ENCODE results near the gene HMG20A.

Gene HMG20A

DNA sequence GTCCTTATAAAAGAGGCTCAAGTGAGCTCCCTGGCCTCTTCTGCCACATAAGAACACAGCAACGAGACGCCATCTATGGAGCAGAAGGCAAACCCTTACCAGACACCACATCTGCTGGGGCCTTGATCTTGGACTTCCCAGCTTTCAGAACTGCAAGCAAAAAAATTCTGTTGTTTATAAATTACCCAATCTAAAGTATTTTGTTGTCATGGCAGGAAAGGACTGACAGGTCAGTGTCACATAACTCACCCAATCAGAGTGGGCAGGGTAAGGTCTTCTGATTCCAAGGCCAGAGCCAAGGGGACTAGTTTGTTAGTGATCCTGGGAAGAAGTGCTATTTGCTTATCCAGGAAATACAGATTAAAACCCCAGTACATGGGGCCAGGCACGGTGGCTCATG is 98.9 kb downstream of the HMG20A start:
- no peak for DNase-seq (ENCODE audit: low spot score)

GRCh38 chr15:77521206-77521605 is 100.5 kb downstream of the HMG20A start:
- no peak for DNase-seq (ENCODE audit: low spot score)

- no peak for DNase-seq (ENCODE audit: low spot score)
These were observed 104.7 kb downstream of the HMG20A start for GRCh38 chr15:77525400-77525811.

DNA sequence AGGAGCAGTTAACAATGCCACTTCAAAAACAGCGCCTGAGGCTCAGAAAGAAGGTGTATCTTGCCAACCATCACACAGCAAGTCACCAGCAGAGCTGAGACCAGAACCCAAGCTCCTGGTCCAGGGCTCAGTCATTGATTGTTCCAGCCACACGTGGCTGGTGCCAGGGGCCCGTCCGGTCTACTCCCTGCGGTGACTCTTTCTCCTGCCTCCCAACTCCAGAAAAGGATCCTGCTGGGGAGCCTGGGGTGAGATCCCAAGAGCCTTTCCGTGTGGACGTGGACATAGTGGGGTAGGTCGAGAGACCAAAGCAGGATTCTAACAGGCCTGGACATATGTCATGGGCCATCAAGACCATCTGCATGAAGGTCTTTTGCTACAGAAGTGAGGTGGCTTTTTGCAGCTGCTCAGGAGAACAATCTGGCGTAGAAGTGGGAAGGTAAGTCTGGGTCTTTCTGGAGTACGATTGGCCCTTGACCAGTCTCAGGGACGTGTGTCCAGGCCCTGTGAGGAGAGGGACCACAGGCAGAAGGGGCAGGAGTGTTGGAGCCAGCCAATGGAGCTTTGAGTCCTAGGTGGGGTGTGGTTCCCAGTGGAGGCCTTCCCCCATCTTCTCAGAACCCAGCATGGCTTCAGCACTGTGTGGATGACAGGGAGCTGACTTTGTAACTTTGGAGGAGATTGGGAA is 105.4 kb downstream of the HMG20A start:
- DNase-seq (ENCODE audit: low spot score) = no peak

DNA sequence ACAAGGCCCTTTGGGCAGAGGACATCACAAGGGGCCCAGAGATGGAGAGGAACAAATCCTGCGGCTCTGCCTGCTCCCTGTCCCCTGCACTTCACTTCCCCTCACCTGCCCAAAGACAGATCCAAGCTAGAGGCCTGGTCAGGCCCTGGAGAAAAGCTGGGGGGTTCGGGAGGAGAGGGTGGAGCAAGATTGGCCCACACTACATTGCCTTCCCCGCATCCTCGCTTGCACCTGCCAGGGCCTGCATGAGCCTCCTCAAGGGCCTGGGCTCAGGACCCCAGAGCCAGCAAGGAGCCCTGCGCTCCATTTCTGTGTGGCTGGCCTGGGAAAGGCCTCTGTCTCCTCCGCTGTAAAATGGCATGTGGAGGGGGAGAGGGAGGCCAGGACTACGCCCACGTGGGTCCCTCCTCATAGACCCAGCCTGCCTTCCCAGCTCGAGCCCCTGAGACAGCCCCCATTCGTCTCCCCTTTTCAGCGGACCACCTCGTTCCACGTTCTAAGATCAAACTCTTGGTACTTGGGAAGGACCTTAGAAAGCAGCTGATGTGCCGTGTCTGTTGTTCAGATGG is 106.0 kb downstream of the HMG20A start:
- DNase-seq (ENCODE audit: low spot score) = no peak

- peak; percentile 82 for DNase-seq (ENCODE audit: low spot score)
These were observed 106.6 kb downstream of the HMG20A start for GRCh38 chr15:77527164-77527778.

- DNase-seq (ENCODE audit: low spot score) = no peak
These were observed 107.1 kb downstream of the HMG20A start for GRCh38 chr15:77527831-77528231.

GRCh38 chr15:77528290-77528967 is 107.7 kb downstream of the HMG20A start:
- no peak for DNase-seq (ENCODE audit: low spot score)

GRCh38 chr15:77528968-77529319 is 108.3 kb downstream of the HMG20A start:
- DNase-seq (ENCODE audit: low spot score) = no peak

GRCh38 chr15:77529394-77530159 is 108.9 kb downstream of the HMG20A start:
- DNase-seq (ENCODE audit: low spot score) = no peak

DNA sequence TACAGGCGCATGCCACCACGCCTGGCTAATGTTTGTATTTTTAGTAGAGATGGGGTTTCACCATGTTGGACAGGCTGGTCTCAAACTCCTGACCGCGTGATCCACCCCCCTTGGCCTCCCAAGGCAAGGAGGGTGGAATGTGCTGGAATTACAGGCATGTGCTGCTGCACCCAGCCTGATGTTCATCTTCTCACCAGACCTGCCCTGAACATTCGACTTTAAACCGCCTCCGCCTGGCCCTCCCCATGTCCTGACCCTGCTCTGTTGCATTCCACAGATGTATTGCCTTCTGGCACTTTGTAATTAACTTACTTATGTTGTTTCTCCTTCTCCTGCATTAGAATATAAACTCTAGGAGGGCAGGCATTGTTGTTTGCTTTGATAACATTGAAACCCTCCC is 109.9 kb downstream of the HMG20A start:
- DNase-seq (ENCODE audit: low spot score) = no peak

GRCh38 chr15:77531191-77532000 is 110.7 kb downstream of the HMG20A start:
- DNase-seq (ENCODE audit: low spot score) = no peak

- no peak for DNase-seq (ENCODE audit: low spot score)
These were observed 111.5 kb downstream of the HMG20A start for GRCh38 chr15:77532067-77532710.

GRCh38 chr15:77532846-77533245 is 112.2 kb downstream of the HMG20A start:
- no peak for DNase-seq (ENCODE audit: low spot score)

GRCh38 chr15:77533578-77534430 is 113.1 kb downstream of the HMG20A start:
- DNase-seq (ENCODE audit: low spot score) = no peak

Data from HuH-7.5 (cell line).